ENCODE measurements around the gene TENM4. TPM values are rescaled to one million over a fixed set of nuclear protein-coding genes. Genes with fewer than 3 reads are reported as not detected.

The TENM4 gene
- total RNA-seq, 4 donors from 2014 or later: 31.4 to 44.5 (median 38.0) TPM

DNA sequence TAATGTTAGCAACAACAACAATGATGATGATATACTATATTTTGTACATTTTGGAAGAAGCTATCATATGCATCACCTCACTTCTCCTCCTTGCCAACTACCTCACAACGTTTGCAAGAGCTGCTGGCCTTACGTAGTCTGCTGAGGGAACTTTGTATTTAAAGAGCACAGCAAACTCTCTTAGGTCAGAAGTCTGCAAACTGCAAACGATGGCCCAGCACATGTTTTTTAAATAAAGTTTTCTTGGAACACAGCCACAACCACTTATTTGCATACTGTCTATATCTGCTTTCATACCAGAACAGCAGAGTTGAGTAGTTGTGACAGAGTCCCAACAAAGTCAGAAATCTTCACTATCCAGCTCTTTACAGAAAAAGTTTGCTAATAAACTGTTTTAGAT, 261.7 kb downstream of the TENM4 start:
- Histone ChIP-seq H3K9me3 (no peaks in the 10 kb centered on the region), H3K27me3 (no peaks in the 10 kb centered on the region), H3K4me3 (no peak overlapping the region), H3K4me1 (no peaks in the 10 kb centered on the region), H3K36me3 (no peaks in the 10 kb centered on the region), H3K27ac (no peak overlapping the region)
- 62% methylated on average over 3 of the region's 3 CpGs for WGBS
- no peak for DNase-seq (ENCODE audit: low spot score in 2 of 2)
- TF ChIP-seq, protein P1, sequence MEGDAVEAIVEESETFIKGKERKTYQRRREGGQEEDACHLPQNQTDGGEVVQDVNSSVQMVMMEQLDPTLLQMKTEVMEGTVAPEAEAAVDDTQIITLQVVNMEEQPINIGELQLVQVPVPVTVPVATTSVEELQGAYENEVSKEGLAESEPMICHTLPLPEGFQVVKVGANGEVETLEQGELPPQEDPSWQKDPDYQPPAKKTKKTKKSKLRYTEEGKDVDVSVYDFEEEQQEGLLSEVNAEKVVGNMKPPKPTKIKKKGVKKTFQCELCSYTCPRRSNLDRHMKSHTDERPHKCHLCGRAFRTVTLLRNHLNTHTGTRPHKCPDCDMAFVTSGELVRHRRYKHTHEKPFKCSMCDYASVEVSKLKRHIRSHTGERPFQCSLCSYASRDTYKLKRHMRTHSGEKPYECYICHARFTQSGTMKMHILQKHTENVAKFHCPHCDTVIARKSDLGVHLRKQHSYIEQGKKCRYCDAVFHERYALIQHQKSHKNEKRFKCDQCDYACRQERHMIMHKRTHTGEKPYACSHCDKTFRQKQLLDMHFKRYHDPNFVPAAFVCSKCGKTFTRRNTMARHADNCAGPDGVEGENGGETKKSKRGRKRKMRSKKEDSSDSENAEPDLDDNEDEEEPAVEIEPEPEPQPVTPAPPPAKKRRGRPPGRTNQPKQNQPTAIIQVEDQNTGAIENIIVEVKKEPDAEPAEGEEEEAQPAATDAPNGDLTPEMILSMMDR (IDR thresholded peaks at IDR 0.05): no peak

- no peaks in the 10 kb centered on the region for H3K4me1 ChIP-seq
These were observed 266.5 kb downstream of the TENM4 start for GRCh38 chr11:79174045-79175008.

DNA sequence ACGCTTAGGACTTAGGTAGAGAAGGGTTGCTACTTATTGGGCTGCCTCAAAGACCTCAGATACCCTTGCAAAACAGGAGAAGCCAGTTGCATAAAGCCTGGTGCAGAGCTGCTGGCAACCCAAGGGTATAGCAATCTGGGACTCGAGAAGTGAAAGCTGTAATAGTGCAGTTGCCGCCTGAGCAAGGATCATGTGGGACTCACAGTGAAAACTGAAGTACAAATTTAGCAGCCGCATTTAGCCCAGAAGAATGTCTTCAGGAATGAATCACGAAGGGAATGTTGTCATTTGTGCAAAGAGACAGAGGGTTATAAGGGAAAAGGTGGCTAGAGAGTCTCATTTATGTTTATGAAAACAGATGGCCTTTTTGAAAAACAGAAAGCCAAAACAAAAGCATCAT, 267.2 kb downstream of the TENM4 start:
- no peaks in the 10 kb centered on the region for H3K4me1 ChIP-seq
- H3K4me3 ChIP-seq: no peak overlapping the region
- no peaks in the 10 kb centered on the region for H3K36me3 ChIP-seq
- WGBS: 58% methylated on average over 5 of the region's 5 CpGs
- H3K27ac ChIP-seq: no peak overlapping the region
- H3K27me3 ChIP-seq: no peaks in the 10 kb centered on the region
- no peak for DNase-seq (ENCODE audit: low spot score in 2 of 2)
- TF ChIP-seq POLR2A (IDR thresholded peaks at IDR 0.05): no peak
- no peaks in the 10 kb centered on the region for H3K9me3 ChIP-seq

More at GRCh38 chr11:79174045-79175008, 266.5 kb downstream of the TENM4 start:
- WGBS: 57% methylated on average over 7 of the region's 7 CpGs
- no peaks in the 10 kb centered on the region for H3K27me3 ChIP-seq
- DNase-seq (ENCODE audit: low spot score in 2 of 2): no peak
- TF ChIP-seq POLR2AphosphoS5 (IDR thresholded peaks at IDR 0.05) (no peak), POLR2A (IDR thresholded peaks at IDR 0.05) (no peak), EP300 (IDR thresholded peaks at IDR 0.05) (no peak)
- TF ChIP-seq, protein P1 (IDR thresholded peaks at IDR 0.05): no peak
- no peaks in the 10 kb centered on the region for H3K36me3 ChIP-seq
- no peak overlapping the region for H3K4me3 ChIP-seq
- H3K27ac ChIP-seq: no peak overlapping the region
- H3K9me3 ChIP-seq: no peaks in the 10 kb centered on the region

- H3K4me1 ChIP-seq: no peaks in the 10 kb centered on the region
- TF ChIP-seq POLR2A (IDR thresholded peaks at IDR 0.05) (no peak), POLR2AphosphoS5 (IDR thresholded peaks at IDR 0.05) (no peak), EP300 (IDR thresholded peaks at IDR 0.05) (no peak)
- TF ChIP-seq, protein P1 (IDR thresholded peaks at IDR 0.05): no peak
- 69% methylated on average over 2 of the region's 2 CpGs for WGBS
These were observed 270.5 kb downstream of the TENM4 start for GRCh38 chr11:79170321-79170720.

GRCh38 chr11:79168530-79169110, 272.2 kb downstream of the TENM4 start:
- no peak for DNase-seq (ENCODE audit: low spot score in 2 of 2)
- Histone ChIP-seq H3K4me3 (no peak overlapping the region), H3K36me3 (no peaks in the 10 kb centered on the region), H3K4me1 (no peaks in the 10 kb centered on the region), H3K27me3 (no peaks in the 10 kb centered on the region), H3K9me3 (no peaks in the 10 kb centered on the region), H3K27ac (no peak overlapping the region)
- TF ChIP-seq POLR2A (IDR thresholded peaks at IDR 0.05) (no peak), POLR2AphosphoS5 (IDR thresholded peaks at IDR 0.05) (no peak), EP300 (IDR thresholded peaks at IDR 0.05) (no peak)
- TF ChIP-seq, protein P1 (IDR thresholded peaks at IDR 0.05): no peak
- 58% methylated on average over 3 of the region's 3 CpGs for WGBS

More at GRCh38 chr11:79170321-79170720, 270.5 kb downstream of the TENM4 start:
- Histone ChIP-seq H3K4me3 (no peak overlapping the region), H3K36me3 (no peaks in the 10 kb centered on the region), H3K27me3 (no peaks in the 10 kb centered on the region), H3K27ac (no peak overlapping the region), H3K9me3 (no peaks in the 10 kb centered on the region)
- no peak for DNase-seq (ENCODE audit: low spot score in 2 of 2)
